ENCODE measurements around the gene GALNT7. TPM values are rescaled to one million over a fixed set of nuclear protein-coding genes. Genes with fewer than 3 reads are reported as not detected.
A peak's percentile ranks its signal among the peaks of the same experiment; 100 is the strongest.

Gene GALNT7
- total and polyA plus RNA-seq, 11 donors: 2.3 to 12.8 (median 6.0) TPM

- no peaks in the 10 kb centered on the region for H3K9me3 ChIP-seq
- peaks cover 0 to 7% (median 0%) of the 10 kb centered on the region in 12 donors for H3K4me1 ChIP-seq
- peak; percentile 77 to 98 (median 93) for ATAC-seq
- peak overlapping the region in 2 of 12 donors; percentile 22 to 44 for H3K27ac ChIP-seq
- TF ChIP-seq, protein P1, sequence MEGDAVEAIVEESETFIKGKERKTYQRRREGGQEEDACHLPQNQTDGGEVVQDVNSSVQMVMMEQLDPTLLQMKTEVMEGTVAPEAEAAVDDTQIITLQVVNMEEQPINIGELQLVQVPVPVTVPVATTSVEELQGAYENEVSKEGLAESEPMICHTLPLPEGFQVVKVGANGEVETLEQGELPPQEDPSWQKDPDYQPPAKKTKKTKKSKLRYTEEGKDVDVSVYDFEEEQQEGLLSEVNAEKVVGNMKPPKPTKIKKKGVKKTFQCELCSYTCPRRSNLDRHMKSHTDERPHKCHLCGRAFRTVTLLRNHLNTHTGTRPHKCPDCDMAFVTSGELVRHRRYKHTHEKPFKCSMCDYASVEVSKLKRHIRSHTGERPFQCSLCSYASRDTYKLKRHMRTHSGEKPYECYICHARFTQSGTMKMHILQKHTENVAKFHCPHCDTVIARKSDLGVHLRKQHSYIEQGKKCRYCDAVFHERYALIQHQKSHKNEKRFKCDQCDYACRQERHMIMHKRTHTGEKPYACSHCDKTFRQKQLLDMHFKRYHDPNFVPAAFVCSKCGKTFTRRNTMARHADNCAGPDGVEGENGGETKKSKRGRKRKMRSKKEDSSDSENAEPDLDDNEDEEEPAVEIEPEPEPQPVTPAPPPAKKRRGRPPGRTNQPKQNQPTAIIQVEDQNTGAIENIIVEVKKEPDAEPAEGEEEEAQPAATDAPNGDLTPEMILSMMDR (IDR thresholded peaks at IDR 0.05): no peak
- no peak for TF ChIP-seq POLR2A (IDR thresholded peaks at IDR 0.05)
- intact Hi-C loops (cut with DNase I): loop anchor here in 2 of 10 donors (10.0 kb wide), 1 partner anchor 77 kb away; no protein-coding TSS in a partner anchor
- WGBS, 4 donors: 73 to 86% (median 78%) methylated on average over 6 of the region's 6 CpGs
- no peaks in the 10 kb centered on the region for H3K36me3 ChIP-seq
- DNase-seq: peak in 4 of 5 donors; percentile 59 to 79 (median 72)
- no peaks in the 10 kb centered on the region for H3K27me3 ChIP-seq
- no peak overlapping the region for H3K4me3 ChIP-seq
Observed at GRCh38 chr4:173252024-173252935, 83.7 kb downstream of the GALNT7 start.

GRCh38 chr4:173253561-173253960, 85.0 kb downstream of the GALNT7 start:
- ATAC-seq (no peak), DNase-seq (no peak)
- H3K27ac ChIP-seq: no peak overlapping the region
- WGBS, 4 donors: 91 to 94% (median 93%) methylated on average over 2 of the region's 2 CpGs
- H3K36me3 ChIP-seq: no peaks in the 10 kb centered on the region
- intact Hi-C loops (cut with DNase I): loop anchor here in 2 of 10 donors (10.0 kb wide), 1 partner anchor 79 kb away; no protein-coding TSS in a partner anchor
- TF ChIP-seq, protein P1 (IDR thresholded peaks at IDR 0.05): no peak
- TF ChIP-seq POLR2A (IDR thresholded peaks at IDR 0.05): no peak
- peaks cover 0 to 7% (median 0%) of the 10 kb centered on the region in 12 donors for H3K4me1 ChIP-seq
- H3K27me3 ChIP-seq: no peaks in the 10 kb centered on the region
- H3K4me3 ChIP-seq: no peak overlapping the region
- H3K9me3 ChIP-seq: no peaks in the 10 kb centered on the region

DNA sequence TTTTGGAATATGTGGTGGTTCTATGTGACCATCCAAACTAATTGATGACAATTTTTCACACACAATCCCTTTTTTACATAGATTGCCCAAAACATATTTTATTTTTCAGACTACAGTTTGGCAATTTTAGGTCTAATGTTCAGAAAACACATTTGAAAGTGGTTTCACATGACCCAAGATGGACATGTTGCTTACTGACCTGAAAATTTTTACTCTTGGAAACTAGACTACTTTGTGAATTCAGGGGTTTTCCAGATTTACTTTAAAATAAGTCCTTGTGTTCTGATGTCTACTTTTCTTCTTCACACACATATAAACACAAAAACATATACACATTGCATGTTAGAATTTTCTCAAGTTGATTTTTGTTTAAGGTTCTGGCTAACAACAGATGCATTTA, 86.0 kb downstream of the GALNT7 start:
- peaks cover 0 to 7% (median 0%) of the 10 kb centered on the region in 12 donors for H3K4me1 ChIP-seq
- no peak for TF ChIP-seq POLR2A (IDR thresholded peaks at IDR 0.05)
- TF ChIP-seq, protein P1 (IDR thresholded peaks at IDR 0.05): no peak
- no peak overlapping the region for H3K27ac ChIP-seq
- no peaks in the 10 kb centered on the region for H3K9me3 ChIP-seq
- no peaks in the 10 kb centered on the region for H3K27me3 ChIP-seq
- ATAC-seq: no peak
- no peaks in the 10 kb centered on the region for H3K36me3 ChIP-seq
- intact Hi-C loops (cut with DNase I): loop anchor here in 6 of 10 donors (5.0 to 10.0 kb wide), 4 partner anchors 80 to 242 kb away; no protein-coding TSS in a partner anchor
- H3K4me3 ChIP-seq: no peak overlapping the region
- no peak for DNase-seq

GRCh38 chr4:173256825-173257224, 88.2 kb downstream of the GALNT7 start:
- DNase-seq: no peak
- no peaks in the 10 kb centered on the region for H3K36me3 ChIP-seq
- H3K27ac ChIP-seq: no peak overlapping the region
- H3K27me3 ChIP-seq: no peaks in the 10 kb centered on the region
- TF ChIP-seq, protein P1 (IDR thresholded peaks at IDR 0.05): no peak
- TF ChIP-seq POLR2A (IDR thresholded peaks at IDR 0.05): no peak
- no peak overlapping the region for H3K4me3 ChIP-seq
- no peak for ATAC-seq
- WGBS, 4 donors: 79 to 89% (median 82%) methylated on average over 3 of the region's 3 CpGs
- intact Hi-C loops (cut with DNase I): loop anchor here (1.0 to 10.0 kb wide), 9 partner anchors 82 to 245 kb away; no protein-coding TSS in a partner anchor
- no peaks in the 10 kb centered on the region for H3K9me3 ChIP-seq
- peaks cover 0 to 3% (median 0%) of the 10 kb centered on the region in 12 donors for H3K4me1 ChIP-seq

Data from heart left ventricle (tissue), 16 donors.